ENCODE measurements around the gene P2RX6. TPM values are rescaled to one million over a fixed set of nuclear protein-coding genes. Genes with fewer than 3 reads are reported as not detected.

The P2RX6 gene
- total RNA-seq, 4 donors from 2014 or later = 17.6 to 68.9 (median 33.3) TPM

DNA sequence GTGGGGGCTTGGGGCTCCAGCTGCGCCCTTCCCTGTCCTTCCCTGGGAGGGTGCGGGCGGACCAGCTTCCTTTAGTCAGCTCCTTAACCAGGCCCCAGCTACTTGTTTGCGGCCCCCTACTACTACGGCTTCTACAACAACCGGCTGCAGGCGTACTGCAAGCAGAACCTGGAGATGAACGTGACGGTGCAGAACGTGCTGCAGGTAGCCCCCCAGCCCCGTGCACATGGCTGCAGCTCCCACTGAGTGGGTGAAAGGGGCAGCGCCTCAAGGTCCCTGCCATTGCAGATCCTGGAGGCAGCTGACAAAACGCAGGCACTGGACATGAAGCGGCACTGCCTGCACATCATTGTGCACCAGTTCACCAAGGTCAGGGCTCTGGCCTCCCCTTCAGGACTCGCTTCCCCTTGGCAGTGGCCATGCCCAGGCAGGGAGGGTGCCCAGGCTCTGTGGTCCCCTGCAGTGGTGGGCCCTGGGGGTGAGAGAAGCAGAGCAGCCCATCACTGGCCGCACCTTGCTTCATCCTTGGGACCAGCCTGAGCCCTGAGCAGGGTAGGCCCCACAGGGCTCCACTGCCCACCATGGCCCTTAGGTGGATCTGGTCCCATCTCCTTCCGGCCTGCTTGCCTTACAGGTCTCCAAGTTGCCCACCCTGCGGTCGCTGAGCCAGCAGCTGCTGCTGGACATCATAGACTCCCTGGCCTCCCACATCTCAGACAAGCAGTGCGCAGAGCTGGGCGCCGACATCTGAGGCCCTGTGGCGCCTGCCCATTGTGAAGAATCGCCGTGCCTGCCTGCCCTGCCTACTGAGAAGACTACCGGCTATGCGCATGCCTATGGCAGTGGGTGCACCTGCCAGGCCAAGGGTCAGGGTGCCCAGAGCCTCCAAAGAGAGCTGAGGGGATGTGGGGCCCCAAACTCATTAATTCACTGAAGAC is 18.1 kb upstream of the P2RX6 start:
- Histone ChIP-seq H3K27ac (no peak overlapping the region), H3K27me3 (no peaks in the 10 kb centered on the region), H3K36me3 (peaks cover 0 to 65% of the 10 kb centered on the region in 2 donors), H3K9me3 (no peaks in the 10 kb centered on the region), H3K4me3 (no peak overlapping the region), H3K4me1 (peaks cover 11 to 21% of the 10 kb centered on the region in 2 donors)
- ATAC-seq (no peak), DNase-seq (no peak)
- TF ChIP-seq, protein P1, sequence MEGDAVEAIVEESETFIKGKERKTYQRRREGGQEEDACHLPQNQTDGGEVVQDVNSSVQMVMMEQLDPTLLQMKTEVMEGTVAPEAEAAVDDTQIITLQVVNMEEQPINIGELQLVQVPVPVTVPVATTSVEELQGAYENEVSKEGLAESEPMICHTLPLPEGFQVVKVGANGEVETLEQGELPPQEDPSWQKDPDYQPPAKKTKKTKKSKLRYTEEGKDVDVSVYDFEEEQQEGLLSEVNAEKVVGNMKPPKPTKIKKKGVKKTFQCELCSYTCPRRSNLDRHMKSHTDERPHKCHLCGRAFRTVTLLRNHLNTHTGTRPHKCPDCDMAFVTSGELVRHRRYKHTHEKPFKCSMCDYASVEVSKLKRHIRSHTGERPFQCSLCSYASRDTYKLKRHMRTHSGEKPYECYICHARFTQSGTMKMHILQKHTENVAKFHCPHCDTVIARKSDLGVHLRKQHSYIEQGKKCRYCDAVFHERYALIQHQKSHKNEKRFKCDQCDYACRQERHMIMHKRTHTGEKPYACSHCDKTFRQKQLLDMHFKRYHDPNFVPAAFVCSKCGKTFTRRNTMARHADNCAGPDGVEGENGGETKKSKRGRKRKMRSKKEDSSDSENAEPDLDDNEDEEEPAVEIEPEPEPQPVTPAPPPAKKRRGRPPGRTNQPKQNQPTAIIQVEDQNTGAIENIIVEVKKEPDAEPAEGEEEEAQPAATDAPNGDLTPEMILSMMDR (IDR thresholded peaks at IDR 0.05 in 4 of 5, conservative IDR thresholded peaks at IDR 0.05 in 1 of 5) = no peak
- no peak for TF ChIP-seq POLR2A (IDR thresholded peaks at IDR 0.05)
- in situ Hi-C loops (cut with MboI; ENCODE audit: low sequenced_read_pairs in 4 of 4) = no loop called here
- intact Hi-C loops (cut with DNase I; ENCODE audit: low total_unique reads) = loop anchor here (5.0 kb wide), 1 partner anchor 35 kb away; no protein-coding TSS in a partner anchor

DNA sequence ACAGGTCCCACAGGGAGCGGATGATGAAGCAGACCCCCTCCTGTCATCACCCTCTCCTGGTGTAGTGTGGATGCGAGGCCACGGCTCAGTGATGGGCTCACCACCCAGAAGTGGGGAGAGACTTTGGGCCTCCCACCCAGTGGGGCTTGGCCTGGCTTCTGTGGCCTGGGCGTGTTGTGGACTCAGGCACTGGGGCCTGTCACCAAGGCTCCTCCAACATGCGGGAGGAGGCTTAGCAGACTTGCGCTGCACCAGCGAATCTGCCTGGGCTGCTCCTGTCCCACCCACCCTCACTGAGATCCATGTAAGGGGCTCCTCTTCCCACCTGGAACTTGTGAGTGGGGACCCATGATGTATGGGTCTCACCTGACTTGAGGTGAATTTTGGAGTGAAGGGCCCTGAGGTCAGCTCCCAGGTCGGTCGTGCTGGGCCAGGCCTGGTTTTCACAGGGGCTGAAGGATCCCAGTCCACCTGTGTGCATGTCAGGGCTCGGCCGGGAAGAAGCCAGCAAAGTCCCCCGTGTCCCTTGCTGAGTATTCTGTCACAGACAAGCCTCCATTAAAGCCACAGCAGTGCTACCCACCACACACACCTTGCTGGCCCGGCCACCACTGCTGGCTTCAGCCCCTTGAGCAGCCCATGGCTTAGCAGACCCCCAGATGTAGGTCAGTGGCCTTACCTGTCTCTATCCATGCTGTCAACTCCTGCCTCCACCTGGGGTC is 17.3 kb upstream of the P2RX6 start:
- Histone ChIP-seq H3K4me1 (peaks cover 11 to 21% of the 10 kb centered on the region in 2 donors), H3K9me3 (no peaks in the 10 kb centered on the region), H3K36me3 (peaks cover 0 to 56% of the 10 kb centered on the region in 2 donors), H3K27me3 (no peaks in the 10 kb centered on the region), H3K27ac (no peak overlapping the region), H3K4me3 (no peak overlapping the region)
- no peak for ATAC-seq
- DNase-seq = no peak
- TF ChIP-seq, protein P1 (IDR thresholded peaks at IDR 0.05 in 4 of 5, conservative IDR thresholded peaks at IDR 0.05 in 1 of 5) = no peak
- TF ChIP-seq POLR2A (IDR thresholded peaks at IDR 0.05) = no peak
- intact Hi-C loops (cut with DNase I; ENCODE audit: low total_unique reads) = loop anchor here (5.0 kb wide), 1 partner anchor 35 kb away; no protein-coding TSS in a partner anchor
- in situ Hi-C loops (cut with MboI; ENCODE audit: low sequenced_read_pairs in 4 of 4) = no loop called here

DNA sequence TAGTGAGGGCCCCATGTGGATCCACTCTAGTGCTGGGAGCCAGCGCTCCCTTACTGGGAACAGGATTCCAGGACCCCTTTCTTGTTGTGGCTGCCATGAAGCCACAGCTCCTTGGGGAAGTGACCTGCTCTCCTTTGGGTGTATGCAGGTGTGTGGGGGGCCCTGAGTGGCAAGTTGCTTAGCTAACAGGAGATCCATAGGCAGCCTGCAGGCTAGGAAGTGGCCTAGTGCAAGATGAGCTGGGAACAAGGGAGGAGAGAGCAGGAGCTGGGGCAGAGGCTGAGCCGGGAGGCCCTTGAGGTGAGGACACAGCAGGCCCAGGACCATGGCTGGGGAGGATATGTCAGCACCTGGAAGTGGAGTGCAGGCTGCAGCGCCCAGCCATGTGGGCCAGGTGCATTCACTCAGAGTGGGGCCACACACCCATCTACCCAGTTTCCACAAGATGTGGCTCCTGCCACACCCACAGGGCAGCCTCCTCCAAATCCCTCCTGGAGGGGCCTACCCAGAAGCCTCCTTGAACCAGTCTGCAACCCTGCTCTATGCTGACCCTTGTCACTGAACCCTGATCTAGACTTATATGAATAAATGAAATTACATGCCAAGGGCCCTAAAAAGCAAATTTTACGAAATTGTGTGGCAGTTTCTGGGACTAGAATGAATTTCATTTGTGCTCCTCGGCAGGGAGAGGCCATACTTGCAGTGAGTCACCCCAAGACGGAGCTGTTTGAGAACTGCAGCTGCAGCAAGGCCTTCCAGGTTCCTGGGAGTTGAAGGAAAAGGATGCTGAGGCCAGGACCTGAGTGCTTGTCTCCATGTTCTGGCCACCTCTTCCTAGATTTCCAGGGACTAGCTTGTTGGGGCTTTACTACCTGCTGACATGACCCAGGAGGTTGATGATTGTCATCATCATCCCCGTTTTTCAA is 16.3 kb upstream of the P2RX6 start:
- H3K36me3 ChIP-seq = peaks cover 0 to 47% of the 10 kb centered on the region in 2 donors
- no peak overlapping the region for H3K27ac ChIP-seq
- no peaks in the 10 kb centered on the region for H3K9me3 ChIP-seq
- peaks cover 20 to 30% of the 10 kb centered on the region in 2 donors for H3K4me1 ChIP-seq
- ATAC-seq (no peak), DNase-seq (no peak)
- no peaks in the 10 kb centered on the region for H3K27me3 ChIP-seq
- intact Hi-C loops (cut with DNase I; ENCODE audit: low total_unique reads) (loop anchor here (5.0 kb wide), 1 partner anchor 36 kb away; no protein-coding TSS in a partner anchor), in situ Hi-C loops (cut with MboI; ENCODE audit: low sequenced_read_pairs in 4 of 4) (no loop called here)
- TF ChIP-seq, protein P1 (IDR thresholded peaks at IDR 0.05 in 4 of 5, conservative IDR thresholded peaks at IDR 0.05 in 1 of 5) = no peak
- no peak for TF ChIP-seq POLR2A (IDR thresholded peaks at IDR 0.05)
- H3K4me3 ChIP-seq = no peak overlapping the region

Data from gastrocnemius medialis (tissue), 4 donors.